ENCODE results near the gene MOB3B. TPM values are rescaled to one million over a fixed set of nuclear protein-coding genes. Genes with fewer than 3 reads are reported as not detected.

MOB3B gene
- total and polyA plus RNA-seq, 10 of the 15 experiments (the other 5 are each of a cell fraction or from before 2014, with no cell fraction given), result 0.44 to 2.7 (median 0.91) TPM

DNA sequence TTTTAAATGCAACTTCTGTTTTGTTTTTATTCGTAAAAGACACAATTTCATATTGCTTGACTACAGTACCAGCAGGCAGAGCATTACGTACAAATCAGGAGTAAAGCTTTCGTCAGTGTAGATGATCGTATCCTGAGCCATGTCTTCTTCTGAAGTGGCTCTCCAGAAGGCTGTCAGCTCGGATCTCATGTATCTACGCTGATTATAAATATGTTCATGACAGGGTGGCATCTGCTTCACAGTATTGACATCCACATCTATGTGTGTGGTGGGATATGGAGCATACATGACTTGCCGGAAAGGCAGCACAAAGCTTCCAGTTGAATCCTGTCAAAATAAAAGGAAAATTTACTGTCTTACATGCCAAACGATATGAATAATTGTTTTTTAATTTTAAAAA, 26.9 kb upstream of the MOB3B start (continued):
- TF ChIP-seq, protein P1, sequence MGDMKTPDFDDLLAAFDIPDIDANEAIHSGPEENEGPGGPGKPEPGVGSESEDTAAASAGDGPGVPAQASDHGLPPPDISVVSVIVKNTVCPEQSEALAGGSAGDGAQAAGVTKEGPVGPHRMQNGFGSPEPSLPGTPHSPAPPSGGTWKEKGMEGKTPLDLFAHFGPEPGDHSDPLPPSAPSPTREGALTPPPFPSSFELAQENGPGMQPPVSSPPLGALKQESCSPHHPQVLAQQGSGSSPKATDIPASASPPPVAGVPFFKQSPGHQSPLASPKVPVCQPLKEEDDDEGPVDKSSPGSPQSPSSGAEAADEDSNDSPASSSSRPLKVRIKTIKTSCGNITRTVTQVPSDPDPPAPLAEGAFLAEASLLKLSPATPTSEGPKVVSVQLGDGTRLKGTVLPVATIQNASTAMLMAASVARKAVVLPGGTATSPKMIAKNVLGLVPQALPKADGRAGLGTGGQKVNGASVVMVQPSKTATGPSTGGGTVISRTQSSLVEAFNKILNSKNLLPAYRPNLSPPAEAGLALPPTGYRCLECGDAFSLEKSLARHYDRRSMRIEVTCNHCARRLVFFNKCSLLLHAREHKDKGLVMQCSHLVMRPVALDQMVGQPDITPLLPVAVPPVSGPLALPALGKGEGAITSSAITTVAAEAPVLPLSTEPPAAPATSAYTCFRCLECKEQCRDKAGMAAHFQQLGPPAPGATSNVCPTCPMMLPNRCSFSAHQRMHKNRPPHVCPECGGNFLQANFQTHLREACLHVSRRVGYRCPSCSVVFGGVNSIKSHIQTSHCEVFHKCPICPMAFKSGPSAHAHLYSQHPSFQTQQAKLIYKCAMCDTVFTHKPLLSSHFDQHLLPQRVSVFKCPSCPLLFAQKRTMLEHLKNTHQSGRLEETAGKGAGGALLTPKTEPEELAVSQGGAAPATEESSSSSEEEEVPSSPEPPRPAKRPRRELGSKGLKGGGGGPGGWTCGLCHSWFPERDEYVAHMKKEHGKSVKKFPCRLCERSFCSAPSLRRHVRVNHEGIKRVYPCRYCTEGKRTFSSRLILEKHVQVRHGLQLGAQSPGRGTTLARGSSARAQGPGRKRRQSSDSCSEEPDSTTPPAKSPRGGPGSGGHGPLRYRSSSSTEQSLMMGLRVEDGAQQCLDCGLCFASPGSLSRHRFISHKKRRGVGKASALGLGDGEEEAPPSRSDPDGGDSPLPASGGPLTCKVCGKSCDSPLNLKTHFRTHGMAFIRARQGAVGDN (IDR thresholded peaks at IDR 0.05), result no peak

DNA sequence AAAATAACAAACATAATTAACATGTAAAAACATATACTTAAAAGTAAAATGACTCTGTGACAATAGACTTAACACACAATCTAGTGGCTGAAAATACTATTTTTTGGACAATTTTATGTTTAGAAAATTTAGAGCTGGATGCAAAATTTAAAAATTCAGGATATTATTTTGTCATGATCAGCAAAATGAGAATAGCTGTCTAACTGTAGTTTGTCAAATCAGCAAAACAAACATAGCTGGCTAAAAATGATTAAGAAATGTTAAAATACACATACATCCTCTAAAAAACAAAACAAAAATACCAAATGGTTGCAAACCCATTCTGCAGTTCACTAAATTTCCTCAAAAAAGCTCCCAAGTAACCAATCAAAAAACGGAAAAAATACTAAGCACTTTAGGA, 25.1 kb upstream of the MOB3B start:
- Histone ChIP-seq H4K20me1 (ENCODE audit: control insufficient read depth, insufficient read depth) (no peaks in the 10 kb centered on the region), H3K4me1 (ENCODE audit: control insufficient read depth, insufficient read depth, low read length) (no peaks in the 10 kb centered on the region), H3K27ac (ENCODE audit: control insufficient read depth, insufficient read depth) (no peak overlapping the region), H3K9me3 (replicated peaks; ENCODE audit: control insufficient read depth, insufficient read depth, low read length) (no peaks in the 10 kb centered on the region), H3K79me2 (ENCODE audit: control insufficient read depth, insufficient read depth, low read length) (no peaks in the 10 kb centered on the region), H3K4me2 (ENCODE audit: control insufficient read depth, insufficient read depth) (no peak overlapping the region), H2AFZ (ENCODE audit: control insufficient read depth, low read depth, low read length) (no peak overlapping the region), H3K36me3 (ENCODE audit: control insufficient read depth in 2 of 2, insufficient read depth in 2 of 2, low read length in 1 of 2) (peaks cover 0 to 2% of the 10 kb centered on the region in 2 experiments; a peak in 1 of 4 replicates), H3K27me3 (replicated peaks in 1 of 2; ENCODE audit: control insufficient read depth in 2 of 2, insufficient read depth in 2 of 2, low read length in 1 of 2) (no peaks in the 10 kb centered on the region), H3K9ac (ENCODE audit: control insufficient read depth, insufficient read depth, low read length) (no peak overlapping the region), H3K4me3 (no peak overlapping the region)
- ATAC-seq, result no peak
- CTCF ChIA-PET, result interaction anchor here (1.1 to 3.7 kb wide), 4 partner anchors 9 to 222 kb away, joined by 3 to 17 read pairs (median 4); no protein-coding TSS in a partner anchor
- RAD21 ChIA-PET (ENCODE audit: unreplicated experiment), result no interaction called here
- FAIRE-seq, result no peak
- POLR2A ChIA-PET, result no interaction called here
- no TSS peak for BruUV-seq (replicated peaks)
- SMC1A ChIA-PET (ENCODE audit: uncharacterized antibody, unreplicated experiment), result interaction anchor here (0.7 to 1.8 kb wide), 4 partner anchors 11 to 111 kb away, joined by 3 to 7 read pairs (median 4); partner anchors contain the start of gene IFNK
- TF ChIP-seq MYB (IDR thresholded peaks at IDR 0.05; ENCODE audit: borderline replicate concordance, low read depth, low read length) (no peak), ATF7 (IDR thresholded peaks at IDR 0.05; ENCODE audit: low read depth) (no peak), YBX1 (IDR thresholded peaks at IDR 0.05) (no peak), POLR2A (IDR thresholded peaks at IDR 0.05; ENCODE audit: low read depth, low read length) (no peak), CHD2 (IDR thresholded peaks at IDR 0.05; ENCODE audit: borderline replicate concordance, low read depth, low read length) (no peak), EED (IDR thresholded peaks at IDR 0.05; ENCODE audit: low read depth) (no peak), RFX5 (IDR thresholded peaks at IDR 0.05; ENCODE audit: low read depth, low read length) (no peak), NFIC (IDR thresholded peaks at IDR 0.05; ENCODE audit: low read depth, low read length) (no peak), FOXM1 (IDR thresholded peaks at IDR 0.05; ENCODE audit: low read depth, low read length) (no peak), BCL11A (IDR thresholded peaks at IDR 0.05; ENCODE audit: low read depth, low read length) (no peak), PAX8 (IDR thresholded peaks at IDR 0.05) (no peak), SREBF1 (IDR thresholded peaks at IDR 0.05; ENCODE audit: low read length) (no peak), HDAC6 (IDR thresholded peaks at IDR 0.05; ENCODE audit: unreplicated experiment) (no peak), MTA3 (IDR thresholded peaks at IDR 0.05; ENCODE audit: borderline replicate concordance, low read length) (no peak), CBX3 (IDR thresholded peaks at IDR 0.05; ENCODE audit: borderline replicate concordance, low read depth) (no peak)
- TF ChIP-seq, protein P2, sequence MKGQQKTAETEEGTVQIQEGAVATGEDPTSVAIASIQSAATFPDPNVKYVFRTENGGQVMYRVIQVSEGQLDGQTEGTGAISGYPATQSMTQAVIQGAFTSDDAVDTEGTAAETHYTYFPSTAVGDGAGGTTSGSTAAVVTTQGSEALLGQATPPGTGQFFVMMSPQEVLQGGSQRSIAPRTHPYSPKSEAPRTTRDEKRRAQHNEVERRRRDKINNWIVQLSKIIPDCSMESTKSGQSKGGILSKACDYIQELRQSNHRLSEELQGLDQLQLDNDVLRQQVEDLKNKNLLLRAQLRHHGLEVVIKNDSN (IDR thresholded peaks at IDR 0.05; ENCODE audit: borderline replicate concordance, extremely low read length, insufficient read depth, low read depth, low read length), result no peak
- intact Hi-C loops (cut with micrococcal nuclease; ENCODE audit: unreplicated experiment), result no loop called here
- no peak for DNase-seq (ENCODE audit: low read depth, low spot score)
- WGBS (ENCODE audit: insufficient coverage, insufficient replicate concordance, low lambda C conversion rate, missing lambda C conversion rate), result 89% methylated on average over 1 of the region's 1 CpG
- in situ Hi-C loops (cut with MboI), result no loop called here

Data from GM12878 (cell line).